Posterior vena cava (tissue), 2 donors: ENCODE results near the gene PCTP. TPM values are rescaled to one million over a fixed set of nuclear protein-coding genes. Genes with fewer than 3 reads are reported as not detected.

ENCODE experiments used
- DNase-seq: peaks from one replicate; pipeline ENCODE4 v3.0.0-alpha.2; 2020; ENCODE audit warnings: low spot score
- intact Hi-C, 2 donors: fragments of 100-400 bp; cut with DNase I; formaldehyde crosslinking; loops; one replicate each; pipeline versions ENCODE4 v1.14.1 to v1.14.2; 2022 to 2023
- long read RNA-seq, 2 donors: library from polyadenylated mRNA; unstranded; transcript quantifications; one replicate each; pipeline ENCODE4 v2.0.0, GENCODE V29; 2020 to 2021
- total RNA-seq, 2 donors: library from RNA; stranded (reverse); fragmentation: NEBNext Ultra II Directional; extraction: Animal tissue kit (Norgen Biotek cat#: 25700); gene quantifications; one replicate each; pipeline ENCODE4 v1.2.1, GENCODE V29; 2021
- donor health status: DM: yes; HTN: yes; CAD: no.
- donor health status: DM: yes; HTN: yes; CAD: no.

Gene PCTP
- total RNA-seq, result 10 to 100 TPM; 10.0 to 12.8 TPM
- long read RNA-seq, donor 1, partial matches to known transcripts, result 2 of 4 reads
- long read RNA-seq, donor 1, other reads (novel, unspliced or antisense), result 0 of 4 reads
- long read RNA-seq, donor 2, transcript PCTP-201 (6 exons, 2,044 nt), result major isoform, 15 of 18 reads
- long read RNA-seq, donor 2, partial matches to known transcripts, result 0 of 18 reads
- long read RNA-seq, donor 2, other reads (novel, unspliced or antisense), result 2 of 18 reads

DNA sequence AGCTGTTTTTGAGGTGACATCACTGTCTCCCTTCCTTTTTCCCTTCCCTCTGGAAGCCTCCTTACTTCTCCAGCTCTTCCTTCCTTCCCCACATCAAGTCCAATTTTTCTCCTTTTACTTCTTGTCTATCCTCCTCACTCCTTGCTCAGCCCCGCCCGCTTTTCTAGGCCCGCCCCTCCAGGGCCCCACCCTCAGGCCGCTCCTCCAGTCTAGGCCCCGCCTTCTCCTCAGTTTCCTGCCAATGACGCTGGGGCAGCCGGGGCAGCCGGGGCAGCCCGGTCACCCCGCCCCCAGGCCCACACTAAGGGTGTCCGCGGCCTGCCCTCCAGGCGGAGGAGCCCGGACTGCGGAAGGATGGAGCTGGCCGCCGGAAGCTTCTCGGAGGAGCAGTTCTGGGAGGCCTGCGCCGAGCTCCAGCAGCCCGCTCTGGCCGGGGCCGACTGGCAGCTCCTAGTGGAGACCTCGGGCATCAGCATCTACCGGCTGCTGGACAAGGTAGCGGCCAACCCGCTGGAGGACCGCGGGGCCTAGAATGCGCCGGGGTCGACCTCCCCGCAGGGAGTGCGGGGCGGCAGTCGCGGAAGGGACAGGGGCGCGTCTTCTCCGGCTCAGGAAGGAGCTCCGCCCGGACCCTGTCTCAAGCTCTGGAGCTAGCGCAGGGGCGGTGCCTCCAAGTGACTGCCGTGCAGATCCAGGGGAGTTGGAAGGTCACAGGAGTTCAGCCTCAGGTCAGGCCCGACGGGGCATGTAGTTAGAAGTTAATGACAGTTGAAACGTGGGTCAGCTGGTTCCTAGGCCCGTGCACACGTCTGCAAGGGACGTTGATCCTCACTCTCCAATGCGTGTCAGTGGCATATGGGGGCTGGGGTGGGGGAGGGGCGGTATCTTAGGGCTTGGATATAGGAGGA, at the start of gene PCTP:
TSS of gene PCTP (plus strand) at position 302 of the 908 bp plus-strand sequence. CDS start at position 355, 53 bp downstream.
- peak; percentile 98 for DNase-seq
- intact Hi-C loops, result no loop called here

DNA sequence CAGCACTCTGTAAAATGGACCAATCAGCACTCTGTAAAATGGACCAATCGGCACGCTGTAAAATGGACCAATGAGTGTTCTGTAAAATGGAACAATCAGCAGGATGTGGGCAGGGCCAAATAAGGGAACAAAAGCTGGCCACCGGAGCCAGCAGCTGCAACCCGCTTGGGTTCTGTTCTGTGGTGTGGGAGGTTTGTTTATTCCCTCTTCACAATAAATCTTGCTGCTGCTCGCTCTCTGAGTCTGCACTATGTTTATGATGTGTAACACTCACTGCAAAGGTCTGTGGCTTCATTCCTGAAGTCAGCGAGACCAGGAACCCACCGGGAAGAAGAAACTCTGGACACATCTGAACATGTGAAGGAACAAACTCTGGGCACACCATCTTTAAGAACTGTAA, 48.7 kb upstream of the PCTP start:
- DNase-seq, result no peak
- intact Hi-C loops, result no loop called here

DNA sequence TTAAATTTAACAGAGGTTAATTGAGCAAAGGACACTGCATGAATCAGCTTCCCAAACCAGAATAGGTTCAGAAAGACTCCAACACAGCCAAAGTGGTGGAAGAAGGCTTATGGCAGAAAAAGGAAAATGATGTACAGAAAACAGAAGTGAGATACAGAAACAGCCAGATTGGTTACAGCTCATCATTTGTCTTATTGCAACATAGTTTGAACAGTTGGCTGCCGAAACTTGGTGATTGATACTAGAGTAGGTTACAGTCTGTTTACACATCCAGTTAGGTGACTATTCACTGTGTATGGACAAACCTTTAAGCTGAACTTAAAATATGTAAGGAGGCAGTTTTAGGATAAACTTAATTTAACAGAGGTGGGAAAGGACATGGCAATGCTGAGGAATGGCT, 46.5 kb upstream of the PCTP start:
- intact Hi-C loops, result no loop called here

DNA sequence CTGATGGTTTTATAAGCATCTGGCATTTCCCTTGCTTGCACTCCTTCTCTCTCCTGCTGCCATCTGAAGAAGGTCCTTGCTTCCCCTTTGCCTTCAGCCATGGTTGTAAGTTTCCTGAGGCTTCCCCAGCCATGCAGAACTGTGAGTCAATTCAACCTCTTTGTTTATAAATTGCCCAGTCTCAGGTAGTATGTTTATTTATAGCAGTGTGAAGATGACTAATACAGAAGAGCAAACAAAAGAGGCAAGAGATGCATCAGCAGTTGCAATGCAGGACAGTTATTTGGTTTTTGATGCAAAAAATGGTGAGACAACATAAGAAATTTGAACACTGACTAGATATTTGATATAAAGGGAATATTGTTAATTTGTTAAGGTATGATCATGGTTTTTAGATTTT, 45.0 kb upstream of the PCTP start:
- DNase-seq, result no peak
- intact Hi-C loops, result no loop called here

More for the DNA sequence above, 46.5 kb upstream of the PCTP start:
- no peak for DNase-seq

DNA sequence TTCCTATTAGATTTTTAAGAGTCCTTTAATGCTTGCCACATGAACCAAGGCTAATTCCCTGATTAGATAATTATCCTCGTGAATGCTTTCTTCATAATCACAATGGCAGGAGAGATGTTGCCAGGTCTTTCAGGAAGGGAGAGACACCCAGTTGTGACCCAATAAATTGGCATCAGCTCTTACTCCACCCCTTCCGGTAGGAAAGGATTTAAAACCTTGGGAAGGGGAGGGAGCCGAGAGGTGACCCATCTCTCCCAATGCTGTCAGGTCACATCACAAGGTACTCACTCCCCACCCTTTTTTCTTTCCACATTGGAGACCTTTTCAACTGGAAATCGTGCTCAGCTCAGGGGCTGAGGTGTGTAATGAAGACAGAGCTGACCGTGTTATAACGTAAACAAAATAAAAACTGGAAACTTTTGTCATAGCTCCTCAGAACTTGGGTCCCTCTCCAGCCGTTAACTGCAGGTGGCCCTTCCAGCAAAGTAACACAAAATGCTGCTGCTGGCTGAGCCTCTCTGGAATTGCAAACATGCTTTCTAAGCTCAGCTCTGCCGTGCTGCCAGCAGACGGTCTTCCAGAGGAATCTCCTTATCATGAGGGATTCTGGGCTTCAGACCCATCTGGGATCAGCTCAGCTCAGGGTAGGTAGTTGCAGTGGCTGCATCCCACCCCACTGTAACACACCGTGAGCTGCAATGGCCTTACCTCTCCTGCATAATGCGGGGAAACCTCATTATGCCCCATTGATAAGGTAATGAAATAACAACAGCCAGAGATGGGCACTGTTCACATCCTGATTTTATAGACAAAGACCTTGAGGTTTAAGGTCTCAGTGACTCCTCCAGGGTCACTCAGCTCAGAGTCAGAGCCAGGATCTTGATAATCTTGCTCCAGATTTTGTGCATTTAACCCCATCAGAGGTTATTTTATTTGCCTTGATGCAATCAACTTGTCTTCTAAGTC, 43.8 kb upstream of the PCTP start:
- intact Hi-C loops, result no loop called here
- no peak for DNase-seq

DNA sequence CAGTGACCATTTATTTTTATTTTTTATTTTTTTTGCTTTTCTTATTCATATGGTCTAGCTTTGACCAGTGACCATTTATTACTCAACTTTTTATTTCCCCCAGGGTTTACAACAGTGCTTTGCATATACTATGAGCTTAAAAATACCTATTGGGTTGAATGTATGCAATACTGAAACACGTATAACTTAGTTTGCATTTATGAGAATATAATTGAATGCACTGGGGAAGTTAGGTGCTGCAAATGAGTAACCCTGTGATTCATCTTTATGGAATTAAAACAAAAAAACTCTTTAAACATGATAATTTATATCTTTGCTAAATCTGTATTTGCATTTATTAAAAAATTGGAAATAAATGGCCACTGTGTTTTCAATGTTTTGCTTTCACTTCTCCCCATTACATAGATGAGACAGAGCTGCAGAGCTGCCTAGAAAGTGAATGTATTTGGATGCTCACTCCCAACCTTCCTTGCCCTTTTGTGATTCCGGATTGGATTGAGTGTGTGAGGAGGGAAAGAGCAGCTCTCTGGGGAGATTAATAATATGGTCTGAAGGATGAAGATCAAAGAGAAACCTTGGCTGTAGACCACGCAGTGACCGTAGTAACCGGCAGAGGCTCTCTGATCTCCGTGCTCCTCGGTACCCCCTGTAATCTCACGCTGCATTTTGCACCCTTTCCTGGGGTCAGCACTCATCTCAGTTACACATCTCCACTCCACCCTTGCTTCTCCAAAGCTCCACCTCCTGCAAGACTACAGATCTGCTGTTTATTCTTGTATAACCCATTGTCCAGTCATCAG, 42.5 kb upstream of the PCTP start:
- intact Hi-C loops, result no loop called here
- DNase-seq, result no peak

DNA sequence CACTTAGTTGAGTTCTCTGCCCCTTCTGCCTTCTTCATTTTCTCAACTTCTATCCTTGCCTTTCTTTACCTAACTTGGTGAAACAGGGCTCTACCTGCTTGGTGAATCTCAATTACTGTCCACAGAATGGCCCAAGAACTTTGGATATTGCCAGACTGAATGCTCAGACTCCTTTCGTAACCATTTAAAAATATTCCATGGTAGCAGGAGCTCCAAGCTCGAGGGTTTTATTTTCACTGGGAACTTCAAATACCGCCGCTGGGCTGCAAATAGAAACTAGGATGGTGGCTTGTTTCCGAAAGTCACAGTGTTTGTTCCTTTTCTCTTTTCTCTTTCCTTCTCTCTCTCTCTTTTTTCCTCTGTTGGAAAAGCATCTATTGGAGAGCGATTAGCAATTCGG, 41.4 kb upstream of the PCTP start:
- intact Hi-C loops, result no loop called here

DNA sequence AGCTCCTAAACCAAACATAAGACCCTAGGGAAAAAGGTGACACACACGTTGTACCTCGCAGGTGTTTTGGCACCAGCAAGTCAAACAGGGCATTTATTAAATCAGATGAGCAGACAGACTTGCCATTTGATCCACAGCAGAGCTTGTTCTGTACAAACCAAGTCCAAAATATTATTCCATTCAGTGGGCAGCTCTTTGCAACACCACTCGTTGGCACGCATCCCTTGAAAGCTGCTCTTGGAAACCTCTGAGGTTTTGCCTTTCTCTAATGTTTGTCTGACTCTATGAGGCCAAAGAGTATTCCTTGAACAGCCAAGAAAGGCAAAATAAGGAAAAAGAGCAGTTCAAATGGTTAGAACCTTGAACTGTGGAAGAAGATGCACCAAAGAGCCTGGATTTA, 40.9 kb upstream of the PCTP start:
- intact Hi-C loops, result no loop called here
- no peak for DNase-seq

More for the DNA sequence above, 41.4 kb upstream of the PCTP start:
- no peak for DNase-seq

DNA sequence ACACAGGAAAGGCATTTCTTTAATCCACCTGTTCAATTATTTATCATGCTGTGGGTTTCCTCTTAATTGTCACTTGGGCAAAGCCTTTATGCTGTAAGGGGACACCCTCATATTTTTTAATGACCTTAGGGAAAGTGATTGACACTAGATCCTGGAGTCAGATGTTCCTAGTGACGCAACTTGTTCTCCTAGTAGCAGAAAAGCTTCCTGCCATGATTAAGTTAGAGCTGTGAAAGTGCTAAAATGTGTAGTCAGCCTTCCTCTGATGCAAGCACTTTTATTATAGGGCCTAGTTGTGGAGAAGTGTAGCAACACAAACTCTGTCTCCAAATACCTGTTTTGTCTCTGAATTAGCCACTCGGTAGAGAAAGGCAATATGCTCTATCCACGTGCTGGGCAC, 40.4 kb upstream of the PCTP start:
- intact Hi-C loops, result no loop called here

DNA sequence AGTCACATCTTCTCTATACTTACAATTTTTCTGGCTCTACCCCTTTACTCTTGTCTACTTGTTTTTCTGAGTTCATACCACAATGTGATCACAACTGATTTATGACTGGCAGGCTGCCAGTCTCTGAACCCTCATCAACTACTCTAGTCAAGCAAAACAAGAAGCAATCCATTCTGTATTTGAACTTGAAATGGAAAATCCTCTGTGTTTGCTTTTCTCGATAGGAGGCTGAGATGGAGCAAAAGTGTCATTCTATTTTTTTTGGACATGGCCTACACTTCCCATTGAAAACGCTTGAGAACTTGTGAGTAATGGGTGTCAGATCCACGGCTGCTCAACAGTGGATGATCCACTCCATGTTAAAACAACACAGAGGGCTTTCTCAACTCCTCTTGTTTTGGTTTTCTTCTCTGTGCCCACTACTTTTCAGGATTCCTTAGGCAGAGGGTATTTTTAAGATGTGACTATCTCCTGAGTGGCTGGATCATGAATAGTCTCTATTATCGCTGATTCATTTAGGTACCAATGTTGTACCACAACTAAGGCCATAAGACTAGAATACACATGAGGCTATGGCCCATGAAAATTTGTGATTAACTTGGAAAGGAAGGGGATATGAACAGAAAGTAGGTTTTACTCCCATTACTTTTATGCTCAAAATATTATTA, 39.9 kb upstream of the PCTP start:
- intact Hi-C loops, result no loop called here
- DNase-seq, result no peak

More for the DNA sequence above, 40.4 kb upstream of the PCTP start:
- DNase-seq, result no peak

DNA sequence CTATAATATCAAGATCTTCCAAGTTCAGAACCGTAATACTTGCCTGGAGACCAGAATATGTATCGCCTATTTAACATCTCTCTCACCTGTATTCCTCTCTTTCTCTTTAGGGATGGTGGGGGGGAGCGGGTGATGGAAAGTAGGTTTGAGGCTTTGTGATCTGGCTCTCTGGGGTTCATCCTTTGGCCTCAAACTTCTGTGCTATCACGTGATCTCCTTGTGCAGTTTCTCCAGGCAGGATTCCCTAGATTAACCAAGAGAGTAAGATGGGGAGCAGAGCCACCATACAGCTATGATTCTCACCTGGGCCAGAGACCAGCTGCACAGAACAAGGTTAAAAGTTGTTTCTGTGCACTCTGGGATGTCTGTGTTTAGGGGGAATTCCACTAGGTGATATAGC, 33.4 kb upstream of the PCTP start:
- intact Hi-C loops, result no loop called here
- no peak for DNase-seq

DNA sequence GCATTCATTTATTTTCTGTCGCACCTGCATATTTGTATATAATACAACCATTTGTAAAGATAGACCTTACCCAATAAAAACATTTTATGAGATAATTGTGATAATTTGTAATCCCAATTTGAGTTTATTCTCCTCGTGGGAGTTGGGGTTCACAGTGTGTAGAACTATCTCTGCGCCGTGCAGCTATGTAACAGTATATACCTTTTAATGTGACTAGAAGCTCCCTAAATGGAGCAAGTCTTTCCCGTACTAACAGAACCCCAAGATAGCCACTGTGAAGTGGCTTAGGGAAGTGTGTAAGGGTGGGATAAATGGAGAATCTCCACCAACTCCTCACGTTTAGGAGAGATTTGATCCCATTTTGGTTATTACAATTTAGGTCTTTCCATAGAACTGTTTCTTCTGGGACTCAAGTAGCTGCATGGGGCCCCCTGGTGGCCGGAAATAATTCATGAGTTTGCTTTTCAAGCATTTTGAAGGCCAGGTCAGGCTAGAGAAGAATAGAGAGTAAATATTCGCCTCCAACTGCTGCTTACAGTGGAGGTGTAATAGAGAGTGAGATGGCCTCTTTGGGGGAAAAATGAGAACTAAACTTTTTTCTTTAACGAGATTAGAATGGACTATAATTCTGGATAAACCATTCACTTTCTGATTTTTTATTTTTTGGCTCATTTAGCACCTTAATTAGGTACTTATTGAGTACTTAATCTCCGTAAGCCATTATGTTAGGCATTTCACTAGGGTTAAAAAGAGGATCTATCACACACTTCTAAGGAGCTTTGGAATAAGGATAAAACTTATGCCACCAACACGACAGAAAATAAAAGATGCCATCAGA, 32.7 kb upstream of the PCTP start:
- DNase-seq, result peak; percentile 91
- intact Hi-C loops, result no loop called here

DNA sequence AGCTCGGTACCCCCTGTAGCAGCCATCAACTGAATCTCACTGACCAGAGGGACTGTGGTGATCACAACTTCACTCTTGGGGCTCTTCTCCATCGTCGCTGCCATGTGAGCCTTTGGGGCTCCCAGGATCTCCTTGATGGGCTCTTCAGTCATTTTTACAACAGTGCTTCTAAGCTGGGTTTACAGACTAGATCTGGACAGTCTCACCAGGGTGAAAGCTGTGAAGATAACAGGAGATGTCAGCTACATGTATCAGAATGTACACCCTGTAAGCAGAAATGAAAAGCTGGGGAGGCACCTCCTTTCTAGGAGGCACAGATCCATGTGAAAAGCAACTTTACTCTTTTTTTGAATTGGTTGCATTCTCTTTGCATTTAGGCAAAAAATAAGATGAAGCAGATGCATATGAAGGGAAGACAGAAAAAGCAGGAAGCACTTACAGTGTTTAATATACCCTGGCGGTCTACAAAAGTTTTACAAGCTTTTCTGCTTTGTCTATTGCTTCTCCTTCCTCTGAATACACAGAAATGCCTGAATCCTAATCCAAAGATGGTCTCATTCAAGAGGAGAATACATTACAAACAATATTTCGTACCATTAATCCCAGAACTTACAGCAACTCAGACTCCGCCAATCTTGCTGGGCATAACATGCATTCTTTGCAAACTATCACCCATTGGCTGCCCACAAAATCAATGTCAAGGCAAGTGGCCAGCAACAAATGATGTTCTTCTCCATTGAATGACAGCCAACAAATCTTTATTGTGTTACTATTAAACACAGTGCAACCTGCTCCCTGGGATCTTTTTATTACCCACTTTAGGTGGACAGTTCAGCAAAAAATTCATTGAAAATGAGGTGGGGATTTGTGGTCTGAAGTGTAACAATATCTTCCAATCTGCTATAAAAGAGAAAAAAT, 29.7 kb upstream of the PCTP start:
- DNase-seq, result no peak
- intact Hi-C loops, result no loop called here

DNA sequence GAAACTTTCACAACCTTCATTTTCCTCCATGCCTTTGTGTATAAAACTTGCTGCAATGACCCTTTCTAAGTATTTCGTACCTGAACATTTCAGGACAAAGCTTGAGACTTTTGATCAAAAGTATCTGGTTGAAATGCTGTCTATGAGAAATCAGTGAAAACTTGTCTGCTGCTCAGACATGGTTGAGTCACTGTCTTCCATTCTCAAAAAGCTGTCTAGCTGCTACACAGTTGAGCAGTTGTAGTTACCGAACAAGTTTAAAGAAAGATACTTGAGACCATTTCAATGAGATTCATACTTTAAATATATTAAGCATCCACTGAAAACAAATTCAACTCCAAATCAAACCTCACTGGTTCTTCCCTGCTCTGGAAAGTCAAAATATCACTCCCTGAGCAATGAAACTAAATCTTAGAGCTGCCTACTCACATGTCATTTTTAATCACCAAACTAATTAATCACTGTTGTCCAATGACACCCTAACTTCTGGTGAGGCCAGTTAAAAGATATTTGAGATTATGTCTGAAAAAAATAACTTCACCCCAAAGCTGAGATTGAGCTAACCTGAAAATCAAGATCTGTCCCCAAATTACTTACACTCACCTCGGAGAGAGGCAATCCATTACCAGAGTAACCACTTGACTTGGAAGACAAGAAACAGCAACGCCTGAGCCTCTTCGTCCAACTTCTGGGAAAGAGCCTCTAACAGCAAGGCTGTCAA, 28.7 kb upstream of the PCTP start:
- DNase-seq, result no peak
- intact Hi-C loops, result no loop called here

DNA sequence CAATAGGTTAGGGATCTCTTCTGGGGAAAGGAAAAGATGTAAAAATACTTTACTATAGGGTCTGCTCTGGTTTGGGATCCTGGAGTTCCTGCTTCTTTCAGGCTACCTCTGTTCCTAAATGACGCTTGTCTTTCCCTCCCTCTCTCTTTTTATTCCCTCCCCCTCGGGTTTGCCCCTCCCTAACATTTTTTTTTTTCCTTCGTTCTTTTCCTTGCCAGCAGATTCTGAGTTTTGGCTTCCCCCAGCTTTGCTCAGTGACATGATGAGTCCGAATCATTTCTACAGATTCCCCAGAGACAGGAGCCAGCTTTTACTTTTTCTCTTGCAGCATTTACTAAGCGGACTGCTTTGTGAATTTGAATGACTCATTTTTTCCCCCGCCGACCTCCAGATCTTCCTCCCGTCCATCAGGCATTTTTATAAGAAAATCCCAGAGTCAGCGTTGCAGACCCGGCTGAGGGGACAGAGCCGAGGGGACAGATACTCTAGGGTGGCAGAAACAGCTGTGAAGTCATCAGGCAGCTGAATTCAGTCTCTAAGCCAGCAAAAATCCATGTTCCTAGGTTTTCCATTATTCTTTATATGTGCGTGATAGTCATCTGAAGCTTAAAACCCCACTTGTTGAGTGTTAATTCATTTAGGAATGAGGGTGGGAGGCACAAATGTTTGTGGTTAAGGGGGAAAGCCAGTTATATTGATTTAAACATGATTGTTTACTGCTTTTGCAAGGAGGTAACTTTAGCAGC, 27.9 kb upstream of the PCTP start, which contains the start of gene TMEM100:
TSS of gene TMEM100 (minus strand) at position 123 of the 746 bp plus-strand sequence. CDS start 1,794 bp downstream, outside the sequence.
- no peak for DNase-seq
- intact Hi-C loops, result no loop called here
